HepG2 (cell line): ENCODE data around the gene TAF6. TPM values are rescaled to one million over a fixed set of nuclear protein-coding genes. Genes with fewer than 3 reads are reported as not detected.

Experiments
- ARHGAP35 ChIP-seq: sonication (generic); formaldehyde crosslinking; IDR thresholded peaks from 2 replicates; pipeline ENCODE4 v1.9.0; 2022; ENCODE audit warnings: mild to moderate bottlenecking, inconsistent platforms, moderate library complexity, missing genetic modification reagents, borderline replicate concordance
- GPBP1L1 ChIP-seq: sonication (generic); formaldehyde crosslinking; IDR thresholded peaks from 2 replicates; pipeline ENCODE4 v1.5.0; 2020; ENCODE audit warnings: mild to moderate bottlenecking, missing genetic modification reagents
- HOXA3 ChIP-seq: sonication (generic); formaldehyde crosslinking; IDR thresholded peaks from 2 replicates; pipeline ENCODE4 v1.5.0; 2020; ENCODE audit warnings: missing genetic modification reagents
- NR1H2 ChIP-seq: sonication (generic); formaldehyde crosslinking; IDR thresholded peaks from 2 replicates; pipeline ENCODE4 v1.8.1; 2022; ENCODE audit warnings: low read depth, missing genetic modification reagents, borderline replicate concordance
- NR2F1 ChIP-seq, 2 experiments: fragments of 450-650 bp in 1 of 2; formaldehyde crosslinking in 1 of 2; IDR thresholded peaks; 2 replicates each; pipeline versions ENCODE4 v1.5.0 to v1.6.1; 2016 to 2020; ENCODE audit warnings: mild to moderate bottlenecking in 1 of 2, missing compliant biosample characterization in 1 of 2, missing genetic modification reagents in 1 of 2, moderate library complexity in 1 of 2
- PITX1 ChIP-seq: sonication (generic); formaldehyde crosslinking; IDR thresholded peaks from 2 replicates; pipeline ENCODE4 v1.5.1; 2020; ENCODE audit warnings: mild to moderate bottlenecking, missing genetic modification reagents
- RBM22 ChIP-seq: fragments of 200-400 bp; formaldehyde crosslinking; optimal IDR thresholded peaks from 2 replicates; pipeline ENCODE3; 2017; ENCODE audit warnings: mild to moderate bottlenecking, low read length, moderate library complexity
- RORA ChIP-seq: sonication (generic); formaldehyde crosslinking; IDR thresholded peaks from 2 replicates; pipeline ENCODE4 v1.5.0; 2020; ENCODE audit warnings: mild to moderate bottlenecking, missing genetic modification reagents, moderate library complexity
- SIX4 ChIP-seq: sonication (generic); formaldehyde crosslinking; IDR thresholded peaks from 2 replicates; pipeline ENCODE4 v1.4.0; 2020; ENCODE audit warnings: missing genetic modification reagents
- TEAD3 ChIP-seq: optimal IDR thresholded peaks from 2 replicates; pipeline ENCODE3; 2016; ENCODE audit warnings: borderline replicate concordance
- ZBTB34 ChIP-seq: sonication (generic); formaldehyde crosslinking; IDR thresholded peaks from 2 replicates; pipeline ENCODE4 v1.8.0; 2022; ENCODE audit warnings: mild to moderate bottlenecking, missing genetic modification reagents
- ZNF143 ChIP-seq: sonication (generic); formaldehyde crosslinking; IDR thresholded peaks from 2 replicates; pipeline ENCODE4 v1.4.0; 2020; ENCODE audit warnings: missing genetic modification reagents
- ZNF337 ChIP-seq: sonication (generic); formaldehyde crosslinking; IDR thresholded peaks from 2 replicates; pipeline ENCODE4 v1.5.1; 2020; ENCODE audit warnings: missing genetic modification reagents, low read depth, mild to moderate bottlenecking, borderline replicate concordance
- ZNF501 ChIP-seq: sonication (generic); formaldehyde crosslinking; IDR thresholded peaks from 2 replicates; pipeline ENCODE4 v1.5.1; 2020; ENCODE audit warnings: mild to moderate bottlenecking, moderate library complexity, missing genetic modification reagents
- ZNF619 ChIP-seq: sonication (generic); formaldehyde crosslinking; IDR thresholded peaks from 2 replicates; pipeline ENCODE4 v1.4.0; 2020; ENCODE audit warnings: mild to moderate bottlenecking, missing genetic modification reagents
- ZNF678 ChIP-seq: sonication (generic); formaldehyde crosslinking; IDR thresholded peaks from 2 replicates; pipeline ENCODE4 v1.4.0; 2020; ENCODE audit warnings: mild to moderate bottlenecking, missing genetic modification reagents
- ZNF703 ChIP-seq: sonication (generic); formaldehyde crosslinking; IDR thresholded peaks from 2 replicates; pipeline ENCODE4 v1.5.1; 2020; ENCODE audit warnings: missing genetic modification reagents, mild to moderate bottlenecking, moderate library complexity, borderline replicate concordance
- ZSCAN22 ChIP-seq: sonication (generic); formaldehyde crosslinking; IDR thresholded peaks from 2 replicates; pipeline ENCODE4 v1.4.0; 2020; ENCODE audit warnings: mild to moderate bottlenecking, missing genetic modification reagents
- polyA plus RNA-seq, 8 experiments: library from polyadenylated mRNA; depleted of rRNA in 3 of 8; stranded (reverse) in 7 of 8; unstranded in 1 of 8; fragments of >200 nt; fragmentation: Illumina TruSeq in 4 of 8; extraction: Trizol in 4 of 8; gene quantifications; 2 replicates each; pipeline versions ENCODE4 v1.2.1 to v1.2.3, GENCODE V29; 2011 to 2016; ENCODE audit warnings: low read depth in 4 of 8, missing spikeins in 1 of 8, mixed read lengths in 1 of 8; ENCODE audit not compliant: insufficient read depth in 1 of 8
- total RNA-seq, 5 experiments: library from RNA; depleted of rRNA; stranded (reverse); fragments of >200 nt; fragmentation: Illumina TruSeq; extraction: Trizol; gene quantifications; 2 replicates each; pipeline ENCODE4 v1.2.3, GENCODE V29; 2016; ENCODE audit warnings: low read depth in 1 of 5
- TF ChIP-seq, protein P1 (sequence below): sonication (generic); formaldehyde crosslinking; IDR thresholded peaks from 2 replicates; pipeline ENCODE4 v1.4.0; 2020; ENCODE audit warnings: missing genetic modification reagents, borderline replicate concordance
- TF ChIP-seq, protein P2 (sequence below): sonication (generic); formaldehyde crosslinking; IDR thresholded peaks from 2 replicates; pipeline ENCODE4 v1.4.0; 2020; ENCODE audit warnings: missing genetic modification reagents
- TF ChIP-seq, protein P3 (sequence below): sonication (generic); formaldehyde crosslinking; IDR thresholded peaks from 2 replicates; pipeline ENCODE4 v1.5.1; 2020; ENCODE audit warnings: missing genetic modification reagents, mild to moderate bottlenecking, borderline replicate concordance

The TAF6 gene
- total and polyA plus RNA-seq, 2 of the 13 experiments (the other 11 are each of a cell fraction or from before 2014, with no cell fraction given) = 12.9 to 18.8 TPM

DNA sequence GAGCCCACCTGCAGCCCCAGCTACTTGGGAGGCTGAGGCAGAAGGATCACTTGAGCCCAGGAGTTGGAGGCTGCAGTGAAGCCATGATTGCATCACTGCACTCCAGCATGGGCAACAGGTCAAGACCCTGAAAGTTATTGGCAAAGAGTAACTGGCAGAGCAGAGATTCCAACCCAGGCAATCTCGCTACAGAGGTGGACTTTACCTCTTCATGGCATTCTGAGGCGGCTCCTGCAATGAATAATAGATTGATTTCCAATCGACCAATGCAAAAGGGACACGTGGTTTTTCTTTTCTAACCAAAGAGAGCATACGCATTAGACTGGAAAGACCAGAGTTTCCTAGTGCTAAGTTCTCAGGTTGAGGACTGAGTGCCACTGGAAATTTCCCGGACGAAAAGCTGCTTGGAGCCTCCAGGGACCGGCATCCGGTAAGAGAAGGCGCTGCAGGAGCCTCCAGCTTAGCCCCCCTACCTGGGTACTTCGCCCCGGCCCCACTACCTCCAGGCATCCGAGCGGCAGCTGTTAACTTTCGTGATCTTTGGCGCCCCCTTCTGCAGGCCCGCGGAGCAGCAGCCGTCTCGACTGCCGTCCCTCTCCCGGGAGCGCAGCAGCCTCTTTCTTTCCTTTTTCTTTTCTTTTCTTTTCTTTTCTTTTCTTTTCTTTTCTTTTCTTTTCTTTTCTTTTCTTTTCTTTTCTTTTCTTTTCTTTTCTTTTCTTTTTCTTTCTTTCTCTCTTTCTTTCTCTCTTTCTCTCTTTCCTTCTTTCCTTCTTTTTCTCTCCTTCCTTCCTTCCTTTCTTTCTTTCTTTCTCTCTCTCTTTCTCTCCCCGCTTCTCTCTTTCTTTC is 11.7 kb upstream of the TAF6 start (continued):
- 0 out of 2 replicates have a peak, but pooled peaks have one; percentile 31 for TF ChIP-seq ZBTB34 (CRISPR knock-in tag)
- TF ChIP-seq, protein P1, sequence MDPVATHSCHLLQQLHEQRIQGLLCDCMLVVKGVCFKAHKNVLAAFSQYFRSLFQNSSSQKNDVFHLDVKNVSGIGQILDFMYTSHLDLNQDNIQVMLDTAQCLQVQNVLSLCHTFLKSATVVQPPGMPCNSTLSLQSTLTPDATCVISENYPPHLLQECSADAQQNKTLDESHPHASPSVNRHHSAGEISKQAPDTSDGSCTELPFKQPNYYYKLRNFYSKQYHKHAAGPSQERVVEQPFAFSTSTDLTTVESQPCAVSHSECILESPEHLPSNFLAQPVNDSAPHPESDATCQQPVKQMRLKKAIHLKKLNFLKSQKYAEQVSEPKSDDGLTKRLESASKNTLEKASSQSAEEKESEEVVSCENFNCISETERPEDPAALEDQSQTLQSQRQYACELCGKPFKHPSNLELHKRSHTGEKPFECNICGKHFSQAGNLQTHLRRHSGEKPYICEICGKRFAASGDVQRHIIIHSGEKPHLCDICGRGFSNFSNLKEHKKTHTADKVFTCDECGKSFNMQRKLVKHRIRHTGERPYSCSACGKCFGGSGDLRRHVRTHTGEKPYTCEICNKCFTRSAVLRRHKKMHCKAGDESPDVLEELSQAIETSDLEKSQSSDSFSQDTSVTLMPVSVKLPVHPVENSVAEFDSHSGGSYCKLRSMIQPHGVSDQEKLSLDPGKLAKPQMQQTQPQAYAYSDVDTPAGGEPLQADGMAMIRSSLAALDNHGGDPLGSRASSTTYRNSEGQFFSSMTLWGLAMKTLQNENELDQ = no peak
- TF ChIP-seq NR2F1 (CRISPR knock-in tag; IDR thresholded peaks at IDR 0.05) = peak; percentile 44 to 56; a peak in 2 of 4 replicates
- TF ChIP-seq ZNF143 (CRISPR knock-in tag) = no peak
- no peak for TF ChIP-seq ZNF703 (CRISPR knock-in tag)
- TF ChIP-seq, protein P2, sequence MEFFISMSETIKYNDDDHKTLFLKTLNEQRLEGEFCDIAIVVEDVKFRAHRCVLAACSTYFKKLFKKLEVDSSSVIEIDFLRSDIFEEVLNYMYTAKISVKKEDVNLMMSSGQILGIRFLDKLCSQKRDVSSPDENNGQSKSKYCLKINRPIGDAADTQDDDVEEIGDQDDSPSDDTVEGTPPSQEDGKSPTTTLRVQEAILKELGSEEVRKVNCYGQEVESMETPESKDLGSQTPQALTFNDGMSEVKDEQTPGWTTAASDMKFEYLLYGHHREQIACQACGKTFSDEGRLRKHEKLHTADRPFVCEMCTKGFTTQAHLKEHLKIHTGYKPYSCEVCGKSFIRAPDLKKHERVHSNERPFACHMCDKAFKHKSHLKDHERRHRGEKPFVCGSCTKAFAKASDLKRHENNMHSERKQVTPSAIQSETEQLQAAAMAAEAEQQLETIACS (CRISPR knock-in tag) = no peak
- no peak for TF ChIP-seq ZNF678
- no peak for TF ChIP-seq ZNF337 (CRISPR knock-in tag)
- TF ChIP-seq RBM22 = no peak
- TF ChIP-seq, protein P3, sequence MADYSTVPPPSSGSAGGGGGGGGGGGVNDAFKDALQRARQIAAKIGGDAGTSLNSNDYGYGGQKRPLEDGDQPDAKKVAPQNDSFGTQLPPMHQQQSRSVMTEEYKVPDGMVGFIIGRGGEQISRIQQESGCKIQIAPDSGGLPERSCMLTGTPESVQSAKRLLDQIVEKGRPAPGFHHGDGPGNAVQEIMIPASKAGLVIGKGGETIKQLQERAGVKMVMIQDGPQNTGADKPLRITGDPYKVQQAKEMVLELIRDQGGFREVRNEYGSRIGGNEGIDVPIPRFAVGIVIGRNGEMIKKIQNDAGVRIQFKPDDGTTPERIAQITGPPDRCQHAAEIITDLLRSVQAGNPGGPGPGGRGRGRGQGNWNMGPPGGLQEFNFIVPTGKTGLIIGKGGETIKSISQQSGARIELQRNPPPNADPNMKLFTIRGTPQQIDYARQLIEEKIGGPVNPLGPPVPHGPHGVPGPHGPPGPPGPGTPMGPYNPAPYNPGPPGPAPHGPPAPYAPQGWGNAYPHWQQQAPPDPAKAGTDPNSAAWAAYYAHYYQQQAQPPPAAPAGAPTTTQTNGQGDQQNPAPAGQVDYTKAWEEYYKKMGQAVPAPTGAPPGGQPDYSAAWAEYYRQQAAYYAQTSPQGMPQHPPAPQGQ = no peak
- TF ChIP-seq PITX1 (CRISPR knock-in tag) = no peak
- TF ChIP-seq TEAD3 = peak; percentile 11
- TF ChIP-seq ZSCAN22 (CRISPR knock-in tag) = no peak
- TF ChIP-seq ZNF501 = peak; percentile 67
- TF ChIP-seq HOXA3 (CRISPR knock-in tag) = 0 out of 2 replicates have a peak, but pooled peaks have one; percentile 34
- TF ChIP-seq SIX4 (CRISPR knock-in tag) = no peak
- TF ChIP-seq RORA (CRISPR knock-in tag) = no peak
- TF ChIP-seq ZNF619 (CRISPR knock-in tag) = no peak
- no peak for TF ChIP-seq GPBP1L1 (CRISPR knock-in tag)
- TF ChIP-seq ARHGAP35 = no peak
- TF ChIP-seq NR1H2 (CRISPR knock-in tag) = no peak
